ENCODE measurements around the gene TAF8. TPM values are rescaled to one million over a fixed set of nuclear protein-coding genes. Genes with fewer than 3 reads are reported as not detected.

The TAF8 gene
- polyA plus RNA-seq, 1 donor (not counting 4 experiments of a cell fraction or from before 2014, with no cell fraction given), result 15.9 TPM

DNA sequence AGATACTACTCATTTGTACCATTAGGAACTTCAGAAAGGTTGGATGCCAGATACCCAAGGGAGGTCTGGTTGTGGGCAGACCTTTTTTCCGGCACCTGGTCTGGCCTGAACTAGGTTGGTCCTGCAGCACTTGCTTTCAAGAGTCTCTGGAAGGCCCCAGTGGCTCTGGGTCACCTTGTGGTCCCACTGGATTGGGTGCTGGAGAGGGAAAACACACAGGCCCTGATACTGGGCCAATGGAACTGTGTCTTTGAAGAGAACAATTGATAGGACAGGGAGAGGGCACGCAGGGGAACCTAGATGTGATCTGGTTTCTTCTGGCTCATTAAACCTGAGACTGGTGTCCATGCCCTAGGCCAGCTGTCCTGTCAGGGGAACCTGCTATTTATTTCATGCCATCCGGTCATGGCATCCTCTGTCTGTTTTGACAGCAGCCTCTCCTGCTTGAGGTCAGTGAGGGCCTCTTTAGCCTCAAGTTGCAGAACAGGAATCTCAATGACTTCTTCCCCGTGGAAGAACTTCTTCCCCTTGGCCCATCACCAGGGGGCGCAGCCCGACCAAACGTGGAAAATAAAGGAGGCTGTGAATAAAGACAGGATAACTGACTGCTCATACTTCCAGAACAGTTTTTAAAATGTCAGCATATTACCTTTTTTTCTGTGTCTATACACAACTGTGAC lies 25.0 kb downstream of the TAF8 start:
- FAIRE-seq (peak; percentile 81), DNase-seq (ENCODE audit: low read depth, low spot score) (no peak)
- dilution Hi-C loops (cut with MboI; ENCODE audit: extremely low pct_ligation_motif_present, low sequenced_read_pairs), result no loop called here
- H3K36me3 ChIP-seq (ENCODE audit: control insufficient read depth in 2 of 2, extremely low read depth in 1 of 2, insufficient read depth in 2 of 2, low read length in 2 of 2), result peaks cover 11 to 30% of the 10 kb centered on the region in 2 experiments
- H3K27ac ChIP-seq (ENCODE audit: control insufficient read depth, insufficient read depth, low read length), result no peak overlapping the region
- no peak overlapping the region for H3K9ac ChIP-seq (ENCODE audit: control insufficient read depth, extremely low read depth, insufficient read depth, low read length)
- H3K4me2 ChIP-seq (ENCODE audit: control insufficient read depth, extremely low read depth, insufficient read depth, low read depth, low read length), result no peak overlapping the region
- no peaks in the 10 kb centered on the region for H3K9me1 ChIP-seq (ENCODE audit: control insufficient read depth, extremely low read depth, insufficient read depth, low read length)
- no peaks in the 10 kb centered on the region for H3K79me2 ChIP-seq (ENCODE audit: control insufficient read depth, insufficient read depth, low read length)
- H3K4me3 ChIP-seq (ENCODE audit: control insufficient read depth in 2 of 3, extremely low read depth in 1 of 3, insufficient read depth in 2 of 3, low read depth in 1 of 3, low read length in 3 of 3), result no peak overlapping the region
- no peak overlapping the region for H2AFZ ChIP-seq (ENCODE audit: control insufficient read depth, low read length)
- H4K20me1 ChIP-seq (ENCODE audit: control insufficient read depth, extremely low read depth, insufficient read depth, low read length), result no peaks in the 10 kb centered on the region
- no peaks in the 10 kb centered on the region for H3K27me3 ChIP-seq (ENCODE audit: control insufficient read depth, extremely low read depth, insufficient read depth, low read length)
- H3K4me1 ChIP-seq (ENCODE audit: control insufficient read depth, extremely low read depth, insufficient read depth, low read length), result no peaks in the 10 kb centered on the region
- no peak for TF ChIP-seq EZH2 (IDR thresholded peaks at IDR 0.05; ENCODE audit: low read length)
- TF ChIP-seq, protein P1, sequence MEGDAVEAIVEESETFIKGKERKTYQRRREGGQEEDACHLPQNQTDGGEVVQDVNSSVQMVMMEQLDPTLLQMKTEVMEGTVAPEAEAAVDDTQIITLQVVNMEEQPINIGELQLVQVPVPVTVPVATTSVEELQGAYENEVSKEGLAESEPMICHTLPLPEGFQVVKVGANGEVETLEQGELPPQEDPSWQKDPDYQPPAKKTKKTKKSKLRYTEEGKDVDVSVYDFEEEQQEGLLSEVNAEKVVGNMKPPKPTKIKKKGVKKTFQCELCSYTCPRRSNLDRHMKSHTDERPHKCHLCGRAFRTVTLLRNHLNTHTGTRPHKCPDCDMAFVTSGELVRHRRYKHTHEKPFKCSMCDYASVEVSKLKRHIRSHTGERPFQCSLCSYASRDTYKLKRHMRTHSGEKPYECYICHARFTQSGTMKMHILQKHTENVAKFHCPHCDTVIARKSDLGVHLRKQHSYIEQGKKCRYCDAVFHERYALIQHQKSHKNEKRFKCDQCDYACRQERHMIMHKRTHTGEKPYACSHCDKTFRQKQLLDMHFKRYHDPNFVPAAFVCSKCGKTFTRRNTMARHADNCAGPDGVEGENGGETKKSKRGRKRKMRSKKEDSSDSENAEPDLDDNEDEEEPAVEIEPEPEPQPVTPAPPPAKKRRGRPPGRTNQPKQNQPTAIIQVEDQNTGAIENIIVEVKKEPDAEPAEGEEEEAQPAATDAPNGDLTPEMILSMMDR (optimal IDR thresholded peaks at IDR 0.05 in 1 of 3, IDR thresholded peaks at IDR 0.05 in 1 of 3, conservative IDR thresholded peaks at IDR 0.05 in 1 of 3; ENCODE audit: extremely low read depth in 1 of 3, insufficient read depth in 2 of 3, low read length in 3 of 3), result peak; percentile 79 to 86 (median 86)
- no peaks in the 10 kb centered on the region for H3K9me3 ChIP-seq (ENCODE audit: control insufficient read depth, low read depth, low read length)

- DNase-seq (ENCODE audit: low read depth, low spot score) (no peak), FAIRE-seq (no peak)
- Histone ChIP-seq H3K9ac (ENCODE audit: control insufficient read depth, extremely low read depth, insufficient read depth, low read length) (no peak overlapping the region), H3K36me3 (ENCODE audit: control insufficient read depth in 2 of 2, extremely low read depth in 1 of 2, insufficient read depth in 2 of 2, low read length in 2 of 2) (peaks cover 11 to 24% of the 10 kb centered on the region in 2 experiments), H3K9me1 (ENCODE audit: control insufficient read depth, extremely low read depth, insufficient read depth, low read length) (no peaks in the 10 kb centered on the region), H3K4me2 (ENCODE audit: control insufficient read depth, extremely low read depth, insufficient read depth, low read depth, low read length) (no peak overlapping the region), H3K79me2 (ENCODE audit: control insufficient read depth, insufficient read depth, low read length) (no peaks in the 10 kb centered on the region), H3K4me1 (ENCODE audit: control insufficient read depth, extremely low read depth, insufficient read depth, low read length) (no peaks in the 10 kb centered on the region), H3K27me3 (ENCODE audit: control insufficient read depth, extremely low read depth, insufficient read depth, low read length) (no peaks in the 10 kb centered on the region), H3K27ac (ENCODE audit: control insufficient read depth, insufficient read depth, low read length) (no peak overlapping the region), H4K20me1 (ENCODE audit: control insufficient read depth, extremely low read depth, insufficient read depth, low read length) (no peaks in the 10 kb centered on the region), H2AFZ (ENCODE audit: control insufficient read depth, low read length) (no peak overlapping the region), H3K4me3 (ENCODE audit: control insufficient read depth in 2 of 3, extremely low read depth in 1 of 3, insufficient read depth in 2 of 3, low read depth in 1 of 3, low read length in 3 of 3) (no peak overlapping the region), H3K9me3 (ENCODE audit: control insufficient read depth, low read depth, low read length) (no peaks in the 10 kb centered on the region)
- TF ChIP-seq, protein P1 (optimal IDR thresholded peaks at IDR 0.05 in 1 of 3, IDR thresholded peaks at IDR 0.05 in 1 of 3, conservative IDR thresholded peaks at IDR 0.05 in 1 of 3; ENCODE audit: extremely low read depth in 1 of 3, insufficient read depth in 2 of 3, low read length in 3 of 3), result no peak
- no peak for TF ChIP-seq EZH2 (IDR thresholded peaks at IDR 0.05; ENCODE audit: low read length)
- dilution Hi-C loops (cut with MboI; ENCODE audit: extremely low pct_ligation_motif_present, low sequenced_read_pairs), result no loop called here
These were observed 28.1 kb downstream of the TAF8 start for GRCh38 chr6:42078386-42078785.
